Activated CD4-positive, CD25-positive, alpha-beta regulatory T cell (primary cell): ENCODE measurements around the gene TEX19.
"Not testable (repeated sequence)": the region's sequence is repeated elsewhere in the genome, so short reads cannot be mapped to it uniquely, and the experiment has no call there.

Experiments used
- DNase-seq, 4 experiments: peaks; one replicate each; lab custom pipeline; 2025; lab: John Stamatoyannopoulos, UW

TEX19 gene

DNA sequence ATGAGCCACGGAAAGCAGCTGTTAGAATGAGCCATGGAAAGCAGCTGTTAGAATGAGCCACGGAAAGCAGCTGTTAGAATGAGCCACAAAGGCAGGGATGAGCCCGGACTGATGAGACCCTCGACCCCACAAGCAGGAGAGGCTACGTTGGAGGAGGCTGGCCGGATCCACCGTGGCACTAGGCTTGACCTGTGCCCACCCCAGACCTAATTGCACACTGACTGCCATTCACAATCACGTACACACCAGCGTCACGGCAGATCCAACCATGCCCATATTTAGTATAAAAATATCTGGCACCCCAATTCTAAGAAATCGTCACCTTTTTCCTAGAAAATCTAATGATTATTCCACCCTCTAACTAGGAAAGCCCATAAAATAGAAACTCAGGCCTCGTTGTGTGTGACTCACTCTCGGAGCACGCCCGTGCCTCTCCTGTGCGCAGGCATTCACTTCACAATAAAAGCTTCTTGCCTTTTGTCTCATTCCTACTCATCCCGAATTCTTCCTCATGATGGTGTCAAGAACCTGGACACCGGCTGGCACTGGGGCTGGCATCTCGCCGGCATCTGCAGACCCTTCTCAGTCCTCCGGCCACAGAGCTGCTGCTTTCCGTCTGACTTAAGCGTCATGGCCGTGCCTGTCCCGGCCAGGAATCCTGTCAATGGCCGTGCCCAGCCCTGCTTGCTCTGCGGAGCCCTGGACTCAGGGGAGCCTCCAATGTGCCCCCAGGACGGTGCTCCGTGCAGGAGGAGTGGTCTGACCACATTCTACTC, 20.0 kb upstream of the TEX19 start:
- no peak for DNase-seq

DNA sequence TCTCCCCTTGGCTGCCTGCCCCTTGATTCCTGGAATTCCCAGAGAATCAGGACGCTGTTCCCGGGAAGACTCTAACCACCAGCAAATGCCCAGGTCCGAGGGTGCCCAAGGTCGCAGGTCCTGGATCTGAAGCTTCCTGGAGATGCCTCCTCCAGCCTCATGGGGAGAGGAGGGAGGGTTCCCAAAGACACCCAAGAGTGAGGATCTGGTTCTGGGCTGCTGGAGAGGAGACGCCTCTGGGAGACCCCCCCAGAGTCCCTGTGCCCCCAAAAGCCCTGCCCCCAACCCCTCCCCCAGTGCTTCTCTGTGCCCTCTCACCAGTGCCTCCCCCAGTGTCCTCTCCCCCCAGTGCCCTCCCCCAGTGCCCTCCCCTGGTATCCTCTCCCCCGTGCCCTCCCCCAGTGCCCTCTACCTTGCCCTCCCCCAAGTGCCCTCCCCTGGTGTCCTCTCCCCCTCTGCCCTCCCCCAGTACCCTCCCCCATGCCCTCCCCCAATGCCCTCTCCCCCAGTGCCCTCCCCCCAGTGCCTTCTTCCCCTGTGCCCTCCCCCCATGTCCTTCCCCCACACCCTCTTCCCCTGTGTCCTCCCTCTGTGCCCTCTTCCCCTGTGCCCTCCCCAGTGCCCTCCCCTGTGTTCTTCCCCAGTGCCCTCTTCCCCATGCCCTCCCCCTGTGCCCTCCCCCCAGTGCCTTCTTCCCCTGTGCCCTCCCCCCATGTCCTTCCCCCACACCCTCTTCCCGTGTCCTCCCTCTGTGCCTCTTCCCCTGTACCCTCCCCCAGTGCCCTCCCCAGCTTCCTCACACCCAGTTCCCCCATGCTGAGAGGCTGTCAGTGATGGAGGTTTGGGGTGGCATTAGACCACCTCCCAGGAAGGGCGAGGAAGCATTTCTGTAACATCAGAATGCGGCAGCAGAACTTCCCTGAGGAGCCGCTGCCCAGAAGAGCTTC, 19.1 kb upstream of the TEX19 start:
- DNase-seq = no peak

DNA sequence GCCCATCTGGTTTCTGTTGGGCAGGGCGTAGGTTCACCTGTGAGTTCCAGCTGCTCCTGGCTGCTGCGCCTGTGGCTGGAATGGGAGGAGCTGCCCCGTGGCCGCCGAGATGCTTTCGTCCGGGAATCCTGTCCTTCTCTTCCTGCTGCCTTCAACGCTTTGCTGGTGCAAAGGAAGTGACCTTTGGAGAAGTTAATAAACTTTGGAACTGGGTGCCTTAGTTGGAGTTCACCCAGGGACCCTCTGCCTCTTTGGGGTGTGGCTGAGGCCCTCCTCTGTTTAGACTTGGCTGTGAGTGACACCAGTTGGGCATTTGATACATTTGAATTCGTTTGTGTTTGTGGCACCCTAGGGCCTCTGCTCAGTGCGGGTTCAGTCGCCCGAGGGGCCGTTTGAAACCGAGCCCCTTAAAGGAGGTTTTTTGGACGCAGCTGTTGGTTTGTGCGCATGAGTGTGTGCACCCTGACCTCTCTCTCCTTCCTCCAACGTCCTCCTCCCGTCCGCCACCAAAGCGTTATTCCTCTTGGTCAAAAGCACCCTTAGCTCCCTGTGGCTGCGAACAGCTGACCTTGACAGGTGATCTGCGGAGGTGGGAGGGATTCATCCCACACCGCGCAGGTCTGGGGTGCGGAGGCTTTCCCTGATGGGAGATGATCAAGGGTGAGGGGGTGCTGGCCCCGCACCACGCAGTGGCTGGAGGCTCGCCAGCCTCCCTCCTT, 16.5 kb upstream of the TEX19 start:
- no peak for DNase-seq

DNA sequence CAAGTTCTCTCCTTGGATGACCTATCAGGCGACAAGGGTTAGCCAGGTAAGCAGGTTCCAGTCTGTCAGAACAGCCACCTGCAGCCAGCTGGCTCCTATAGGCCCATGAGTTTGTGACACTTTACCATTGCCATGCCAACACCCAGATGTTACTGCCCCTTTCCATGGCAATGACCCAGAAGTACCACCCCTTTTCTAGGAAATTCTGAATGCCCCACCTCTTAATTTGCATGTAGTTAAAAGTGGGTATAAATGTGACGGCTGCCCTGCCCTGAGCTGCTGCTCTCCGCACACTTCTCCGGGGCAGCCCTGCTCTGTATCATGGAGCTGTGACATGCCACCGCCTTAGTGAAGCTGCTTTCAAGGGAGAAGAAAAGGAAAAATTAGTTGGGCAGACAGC, 15.5 kb upstream of the TEX19 start:
- DNase-seq = no peak

DNA sequence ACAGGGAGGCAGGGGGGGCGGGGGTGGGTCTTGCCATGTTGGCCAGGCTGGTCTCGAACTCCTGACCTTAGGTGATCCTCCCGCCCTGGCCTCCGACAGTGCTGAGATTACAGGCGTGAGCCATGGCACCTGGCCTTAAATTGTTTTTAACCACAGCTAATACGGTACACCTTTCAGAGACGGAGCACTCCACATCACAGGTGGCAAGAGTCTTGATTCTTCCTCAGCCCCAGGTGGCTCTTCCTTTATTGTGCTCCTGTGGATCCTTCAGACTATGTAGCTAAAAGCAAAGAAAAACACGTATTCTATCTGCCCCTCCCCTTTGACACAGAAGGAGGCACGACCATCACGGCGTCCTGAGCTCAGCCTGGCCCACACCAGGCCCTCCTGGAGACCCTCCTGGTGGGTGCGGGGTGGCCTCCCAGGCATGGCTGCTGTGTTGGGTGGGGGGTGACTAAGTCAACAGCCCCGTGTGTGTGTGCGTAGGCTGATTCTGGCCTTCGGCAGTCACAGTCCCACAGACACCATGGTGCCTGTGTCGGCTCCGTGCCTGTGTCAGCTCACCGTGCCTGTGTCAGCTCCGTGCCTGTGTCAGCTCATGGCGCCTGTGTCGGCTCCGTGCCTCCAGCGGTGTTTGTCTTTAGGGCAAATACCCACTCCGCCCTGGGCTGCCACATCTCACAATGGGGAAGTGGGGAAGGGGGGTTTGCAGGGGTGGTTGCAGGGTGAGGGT, 14.7 kb upstream of the TEX19 start:
- DNase-seq = no peak

DNA sequence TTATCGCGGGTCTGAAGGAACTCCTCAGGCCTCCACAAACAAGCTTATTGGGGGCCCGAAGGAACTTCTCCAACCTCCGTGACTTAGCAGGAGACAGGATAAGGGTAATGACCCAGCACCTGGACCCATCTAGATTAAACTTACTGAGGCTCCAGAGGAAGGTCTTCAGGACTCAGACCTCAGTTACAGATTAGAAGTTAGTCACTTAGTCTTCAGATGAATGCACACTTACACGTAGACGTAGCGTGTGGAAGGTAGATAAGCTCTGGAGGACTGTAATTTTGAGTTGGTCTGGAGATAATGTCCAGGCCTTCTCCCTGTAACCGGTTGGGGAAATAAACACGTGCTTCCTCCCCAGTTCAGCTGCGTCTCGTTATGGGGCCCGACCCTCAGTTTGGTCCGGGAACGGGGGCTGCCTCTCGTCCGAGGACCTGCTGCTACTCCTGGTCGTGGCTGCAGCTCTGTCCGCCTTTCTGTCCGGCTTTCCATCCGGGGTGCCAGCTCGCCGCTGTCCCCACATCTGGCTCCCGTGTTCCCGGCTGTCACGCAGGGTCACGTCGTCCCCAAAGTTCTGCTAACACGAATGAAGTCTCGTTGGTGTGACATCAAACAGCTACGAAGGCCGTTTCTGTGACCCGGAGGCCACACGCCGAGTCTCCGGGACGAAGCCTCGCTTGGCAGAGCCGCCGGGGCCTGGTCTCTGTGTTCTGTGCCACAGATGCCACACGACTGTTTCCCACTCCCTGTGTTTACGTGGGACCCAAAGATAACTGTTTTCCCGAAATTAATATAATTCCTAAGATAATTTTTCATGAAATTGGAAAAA, 13.7 kb upstream of the TEX19 start:
- DNase-seq = no peak

DNA sequence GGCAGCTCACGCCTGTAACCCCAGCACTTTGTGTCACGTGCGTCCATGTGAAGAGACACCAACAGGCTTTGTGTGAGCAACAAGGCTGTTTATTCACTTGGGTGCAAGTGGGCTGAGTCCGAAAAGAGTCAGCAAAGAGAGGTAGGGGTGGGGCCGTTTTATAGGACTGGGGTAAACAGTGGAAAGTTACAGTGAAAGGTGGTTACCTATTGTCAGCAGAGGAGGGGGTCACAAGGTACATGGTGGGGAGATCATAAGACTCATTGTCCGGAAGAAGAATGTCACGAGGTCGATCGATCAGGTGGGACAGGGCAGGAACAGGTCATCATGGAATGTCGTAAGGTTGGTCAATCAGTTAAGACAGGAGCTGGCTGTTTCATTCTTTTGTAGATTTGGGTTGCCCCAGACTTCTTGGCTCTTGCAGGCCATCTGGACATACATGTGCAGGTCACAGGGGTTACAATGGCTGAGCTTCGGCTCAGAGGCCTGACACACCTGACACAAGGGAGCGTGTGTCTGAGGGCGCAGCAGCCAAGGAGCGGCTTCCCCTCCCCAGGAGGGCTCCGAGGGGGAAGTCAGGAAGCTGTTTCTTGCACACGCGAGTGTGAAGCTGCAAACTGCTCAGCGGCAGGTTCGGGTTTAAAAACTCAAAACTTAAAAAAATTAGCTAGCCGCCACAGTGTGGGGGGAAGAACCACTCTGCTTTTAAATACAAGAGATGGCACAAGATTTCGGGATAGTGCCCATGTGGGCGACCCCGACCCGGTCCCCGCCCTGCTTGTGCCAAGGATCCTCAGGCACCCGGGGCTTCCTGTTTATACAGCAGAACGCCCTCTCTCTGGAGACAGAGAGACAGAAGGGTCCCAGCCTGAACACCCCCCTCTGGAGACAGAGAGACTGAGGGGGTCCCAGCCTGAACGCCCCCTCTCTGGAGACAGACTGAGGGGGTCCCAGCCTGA, 12.4 kb upstream of the TEX19 start:
- DNase-seq = no peak

DNA sequence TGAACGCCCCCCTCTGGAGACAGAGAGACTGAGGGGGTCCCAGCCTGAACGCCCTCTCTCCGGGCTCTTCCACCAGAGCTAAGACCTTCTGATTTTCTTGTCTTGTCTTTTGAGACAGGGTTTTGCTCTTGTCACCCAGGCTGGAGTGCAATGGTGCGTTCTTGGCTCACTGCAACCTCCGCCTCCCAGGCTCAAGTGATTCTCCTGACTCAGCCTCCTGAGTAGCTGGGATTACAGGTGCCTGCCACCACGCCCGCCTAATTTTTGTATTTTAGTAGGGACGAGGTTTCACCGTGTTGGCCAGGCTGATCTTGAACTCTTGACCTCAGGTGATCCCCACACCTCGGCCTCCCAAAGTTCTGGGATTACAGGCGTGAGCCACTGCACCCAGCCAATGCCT, 11.1 kb upstream of the TEX19 start:
- DNase-seq = not testable (repeated sequence)

DNA sequence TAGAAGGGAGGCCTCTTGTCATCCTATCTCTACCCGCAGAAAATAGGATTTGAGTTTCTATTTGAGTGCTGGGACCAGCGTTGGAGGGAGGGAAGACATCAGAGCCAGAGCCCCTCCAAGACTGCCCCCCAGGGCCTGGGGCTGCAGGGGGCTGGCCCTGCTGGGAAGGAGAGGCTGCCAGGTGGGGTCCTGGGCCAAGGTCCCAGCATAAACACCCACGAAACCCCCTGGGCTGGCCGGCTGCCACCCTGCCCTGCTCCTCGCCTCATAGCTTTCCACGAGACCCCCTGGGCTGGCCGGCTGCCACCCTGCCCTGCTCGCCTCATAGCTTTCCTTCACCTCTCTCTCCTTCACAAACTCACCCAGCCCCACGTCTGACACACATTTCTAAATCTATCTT, 10.6 kb upstream of the TEX19 start:
- no peak for DNase-seq

DNA sequence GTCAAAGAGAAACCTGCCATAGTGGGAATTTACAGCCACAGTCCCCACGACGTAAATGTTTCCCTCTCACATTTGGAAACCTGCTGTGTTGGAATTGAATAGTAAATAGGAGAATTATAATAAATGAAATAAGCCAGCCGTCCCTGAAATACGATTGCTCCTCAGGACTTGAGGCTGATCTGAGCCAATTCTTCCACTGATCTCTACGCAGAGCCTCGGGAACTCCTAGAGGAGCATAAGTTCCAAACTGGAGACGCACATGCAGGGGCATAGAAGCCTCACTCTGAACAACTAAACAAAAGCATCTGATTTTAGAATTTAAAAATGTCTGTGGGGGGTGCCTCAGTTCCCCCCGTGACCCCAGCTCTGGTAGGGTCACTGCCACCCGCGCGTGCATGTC, 10.2 kb upstream of the TEX19 start:
- DNase-seq = no peak

DNA sequence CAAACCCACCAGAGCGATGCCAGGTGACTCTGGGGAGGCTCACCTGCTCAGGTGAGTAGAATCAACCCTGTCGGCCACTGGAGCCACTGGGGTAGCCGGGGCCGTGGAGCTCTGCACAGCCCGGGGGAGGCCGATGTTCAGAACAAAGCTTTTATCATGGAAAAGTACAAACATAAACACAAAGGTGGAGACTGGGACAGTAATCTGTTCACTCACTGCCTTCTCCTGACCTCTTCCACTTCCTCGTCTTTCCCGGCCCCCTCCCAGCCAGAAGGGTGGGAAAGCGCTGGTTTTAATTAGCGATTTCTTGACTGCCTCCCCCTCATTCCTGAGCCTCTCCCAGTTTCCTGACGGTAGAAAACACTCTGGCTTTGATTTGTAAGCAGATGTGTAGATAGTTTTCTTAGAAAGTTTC, 9.8 kb upstream of the TEX19 start:
- DNase-seq = no peak

DNA sequence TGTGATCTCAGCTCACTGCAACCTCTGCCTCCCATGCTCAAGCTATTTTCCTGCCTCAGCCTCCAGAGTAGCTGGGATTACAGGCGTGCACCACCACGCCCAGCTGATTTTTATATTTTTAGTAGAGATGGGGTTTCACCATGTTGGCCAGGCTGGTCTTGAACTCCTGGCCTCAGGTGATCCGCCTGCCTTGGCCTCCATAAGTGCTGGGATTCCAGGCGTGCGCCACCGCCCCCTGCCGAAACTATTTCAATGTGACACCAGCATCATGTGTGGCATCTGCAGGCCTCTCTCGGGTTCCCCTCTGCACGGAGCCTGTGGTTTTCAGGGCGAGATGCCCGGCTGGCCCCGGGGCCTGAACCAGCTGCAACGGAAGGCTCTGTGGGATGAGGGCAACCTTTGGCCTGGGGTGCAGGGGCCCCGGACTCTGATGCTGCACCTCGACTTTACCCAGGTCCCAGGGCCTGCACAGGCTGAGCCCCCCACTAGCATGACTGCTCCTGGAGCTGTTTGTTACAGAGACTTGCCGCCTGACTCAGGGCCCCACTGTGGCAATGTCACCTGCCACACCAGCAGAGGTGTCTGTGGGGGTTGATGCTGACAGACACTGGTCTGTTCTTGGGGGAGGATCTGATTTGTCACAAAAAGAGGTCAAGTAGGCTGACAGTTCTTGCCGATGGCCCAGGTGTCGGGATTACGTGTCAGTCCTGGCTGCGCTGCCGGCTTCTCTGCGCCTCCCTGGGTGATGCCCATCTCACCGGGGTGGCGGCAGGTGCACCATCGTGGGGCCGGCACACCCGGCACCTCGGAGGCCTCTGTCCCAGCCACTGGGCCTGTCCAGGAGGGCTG, 8.6 kb upstream of the TEX19 start:
- DNase-seq = no peak

DNA sequence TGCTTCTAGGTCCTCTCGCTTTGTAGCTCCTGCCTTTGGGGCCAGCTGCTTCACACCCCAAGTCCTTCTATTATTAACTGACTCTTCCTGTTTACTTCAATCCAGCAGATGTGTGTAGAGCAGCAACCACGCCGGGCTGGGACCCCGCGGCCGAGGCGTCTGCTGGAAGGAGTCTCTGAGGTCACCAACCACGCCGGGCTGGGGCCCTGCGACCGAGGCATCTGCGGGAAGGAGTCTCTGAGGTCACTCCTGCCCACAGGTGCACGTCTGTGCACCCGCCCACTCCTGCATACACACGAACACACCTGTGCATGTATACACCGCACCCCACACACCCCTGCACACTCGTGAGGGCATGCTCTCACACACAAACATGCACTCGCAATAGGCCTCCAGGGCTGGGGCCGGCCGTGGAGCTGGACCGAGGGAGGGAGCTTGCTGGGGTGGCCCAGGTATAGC, 7.8 kb upstream of the TEX19 start:
- DNase-seq = no peak

DNA sequence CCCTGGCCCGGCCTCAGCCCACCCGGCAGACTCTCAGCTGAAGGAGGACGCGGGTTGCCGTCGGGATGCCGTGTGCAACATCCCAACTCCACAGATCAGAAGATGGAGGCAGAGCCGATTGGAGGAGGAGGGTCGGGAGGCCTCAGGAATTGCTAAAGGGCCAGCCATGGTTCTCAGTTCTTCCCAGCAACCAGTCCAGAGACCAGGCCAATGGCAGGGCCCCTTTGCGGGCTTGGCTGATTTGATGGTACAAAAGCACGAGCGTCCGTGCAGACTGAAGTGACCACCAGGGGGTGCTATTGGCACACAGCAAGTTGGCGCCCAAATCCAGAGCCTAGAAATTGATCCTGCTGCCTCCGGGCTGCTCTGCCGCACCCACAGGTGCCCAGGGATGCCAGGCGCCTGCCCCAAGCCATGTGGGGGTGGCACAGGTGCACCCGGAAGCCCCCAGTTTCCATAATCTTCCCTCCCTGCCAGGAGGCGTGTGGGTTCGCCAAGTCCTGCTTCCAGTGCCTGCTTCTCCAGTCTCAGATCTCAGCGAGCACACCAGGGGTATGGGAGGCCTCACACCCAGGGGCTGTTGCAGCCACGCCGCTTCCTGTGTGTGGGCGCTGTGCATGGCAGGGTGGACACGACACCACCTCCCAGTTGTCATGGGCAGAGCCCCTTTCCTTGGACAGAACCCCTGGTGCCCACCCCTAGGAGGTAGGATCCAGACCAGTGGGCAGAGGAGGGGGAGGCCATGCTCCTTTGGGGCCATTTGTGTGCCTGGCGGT, 7.1 kb upstream of the TEX19 start:
- DNase-seq = peak; percentile 63 to 75 (median 72)

DNA sequence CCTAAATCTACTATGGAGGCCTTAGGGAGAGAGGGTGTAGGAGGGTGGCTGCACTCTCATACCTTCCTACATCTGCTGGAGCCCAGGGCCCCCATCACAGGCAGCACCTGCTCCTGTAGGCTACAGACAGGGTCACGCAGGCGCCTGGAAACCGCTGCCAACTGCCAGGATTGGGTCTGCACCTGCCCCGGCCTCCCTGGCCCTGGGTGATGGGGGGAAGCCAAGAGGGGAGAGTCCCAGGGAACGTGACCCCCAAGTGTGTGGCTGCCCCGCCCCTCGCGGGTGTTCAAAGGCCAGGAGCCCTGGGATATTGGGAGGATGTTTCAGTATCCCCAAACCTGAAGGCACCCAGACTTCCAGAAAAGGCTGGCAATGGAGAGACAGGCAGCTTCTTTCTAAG, 5.6 kb upstream of the TEX19 start:
- no peak for DNase-seq

DNA sequence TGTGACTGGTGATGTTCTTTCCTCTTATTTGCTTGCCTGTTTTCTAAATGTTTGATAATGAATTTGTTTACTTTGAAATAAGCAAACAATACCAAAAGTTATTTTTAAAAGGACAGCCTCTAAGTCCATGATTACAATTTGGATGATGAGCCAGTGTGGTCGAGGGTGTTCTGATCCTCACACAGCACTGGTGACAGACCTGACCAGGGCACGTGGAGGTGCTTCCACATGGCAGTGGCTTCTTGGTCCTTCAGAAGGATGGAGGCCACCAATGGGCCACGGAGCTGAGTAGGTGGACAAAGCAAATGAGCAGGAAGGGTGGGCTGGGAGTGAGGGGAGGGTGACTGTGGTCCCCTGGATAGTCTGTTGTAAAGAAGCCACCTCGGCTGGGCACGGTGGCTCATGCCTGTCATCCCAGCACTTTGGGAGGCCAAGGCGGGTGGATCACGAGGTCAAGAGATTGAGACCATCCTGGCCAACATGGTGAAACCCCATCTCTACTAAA, 4.2 kb upstream of the TEX19 start:
- DNase-seq = no peak

DNA sequence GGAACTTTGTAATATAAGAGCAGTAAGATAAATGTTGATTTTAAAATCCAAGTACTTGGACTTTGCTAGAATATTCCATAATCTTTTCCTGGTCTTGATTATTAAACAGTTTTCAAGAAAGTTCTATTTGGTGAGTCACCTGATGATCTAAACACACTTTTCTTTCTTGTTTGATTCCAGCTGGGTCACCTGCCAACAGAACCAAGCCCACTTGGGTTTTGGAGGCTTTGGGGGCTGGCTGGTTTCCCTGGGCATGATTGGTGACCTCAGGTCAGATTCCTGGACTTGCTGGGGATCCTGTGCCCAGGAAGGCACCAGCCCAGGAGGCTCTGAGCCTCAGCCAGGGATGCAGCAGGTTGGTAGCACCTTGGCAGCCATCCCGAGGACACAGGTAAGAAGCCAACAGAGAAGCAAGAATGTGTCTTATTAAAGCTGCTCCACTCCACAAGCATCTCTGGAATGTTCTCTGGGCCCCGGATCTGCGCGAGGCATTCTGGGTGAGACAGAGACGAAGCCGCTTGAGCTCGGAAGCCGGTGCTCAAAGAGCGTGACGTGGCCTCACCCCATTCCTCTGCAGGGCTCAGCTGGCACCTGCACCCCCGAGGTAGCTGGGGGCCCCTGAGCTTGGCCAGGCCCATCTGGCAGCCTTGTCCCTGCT, 3.1 kb upstream of the TEX19 start:
- no peak for DNase-seq
